HG03439 (cell line): Measurements from ENCODE around the gene GNA12.
A peak's percentile ranks its signal among the peaks of the same experiment; 100 is the strongest.
"Not testable (repeated sequence)": the region's sequence is repeated elsewhere in the genome, so short reads cannot be mapped to it uniquely, and the experiment has no call there.

Experiments used
- ATAC-seq: cut with Tn5 transposase; IDR thresholded peaks from one replicate; pipeline ENCODE4 v1.9.1; 2021; ENCODE audit warnings: mild to moderate bottlenecking, moderate library complexity; ENCODE audit not compliant: unreplicated experiment

GNA12 gene

GRCh38 chr7:2701424-2701823, 142.7 kb downstream of the GNA12 start:
- ATAC-seq = no peak

- no peak for ATAC-seq
Observed at GRCh38 chr7:2700141-2700850, 143.8 kb downstream of the GNA12 start.

- no peak for ATAC-seq
Observed at GRCh38 chr7:2699289-2699620, 144.9 kb downstream of the GNA12 start.

- peak; percentile 94 for ATAC-seq
Observed at GRCh38 chr7:2698581-2699288, 145.4 kb downstream of the GNA12 start.

GRCh38 chr7:2694122-2694436, 150.0 kb downstream of the GNA12 start:
- ATAC-seq = not testable (repeated sequence)

- ATAC-seq = not testable (repeated sequence)
Observed at GRCh38 chr7:2693420-2694121, 150.5 kb downstream of the GNA12 start.

- no peak for ATAC-seq
Observed at GRCh38 chr7:2692543-2692942, 151.6 kb downstream of the GNA12 start.

- ATAC-seq = not testable (repeated sequence)
Observed at GRCh38 chr7:2691932-2692439, 152.1 kb downstream of the GNA12 start.

- no peak for ATAC-seq
Observed at GRCh38 chr7:2691011-2691707, 152.9 kb downstream of the GNA12 start.

GRCh38 chr7:2689951-2690705, 154.0 kb downstream of the GNA12 start:
- ATAC-seq = no peak

- no peak for ATAC-seq
Observed at GRCh38 chr7:2689343-2689847, 154.7 kb downstream of the GNA12 start.

- ATAC-seq = peak; percentile 60
Observed at GRCh38 chr7:2688409-2689342, 155.4 kb downstream of the GNA12 start.

- ATAC-seq = no peak
Observed at GRCh38 chr7:2687881-2688318, 156.2 kb downstream of the GNA12 start, which contains the start of gene AMZ1. Gene AMZ1 (plus strand): TSS chr7:2688202. CDS start chr7:2700452, 12,250 bp downstream.

- no peak for ATAC-seq
Observed at GRCh38 chr7:2687338-2687869, 156.7 kb downstream of the GNA12 start.

GRCh38 chr7:2686101-2686500, 158.0 kb downstream of the GNA12 start:
- no peak for ATAC-seq

- no peak for ATAC-seq
Observed at GRCh38 chr7:2684501-2684900, 159.6 kb downstream of the GNA12 start.

- ATAC-seq = no peak
Observed at GRCh38 chr7:2681929-2682799, 161.9 kb downstream of the GNA12 start.
